HG02938 (cell line): Measurements from ENCODE around the gene ORC6.

ENCODE experiments used
- ATAC-seq: cut with Tn5 transposase; IDR thresholded peaks from one replicate; pipeline ENCODE4 v1.9.1; 2021; ENCODE audit warnings: mild to moderate bottlenecking, moderate library complexity; ENCODE audit not compliant: unreplicated experiment

Gene ORC6

GRCh38 chr16:46700048-46700447 is 10.6 kb downstream of the ORC6 start:
- no peak for ATAC-seq

GRCh38 chr16:46701615-46702014 is 12.2 kb downstream of the ORC6 start:
- no peak for ATAC-seq

GRCh38 chr16:46702030-46702429 is 12.6 kb downstream of the ORC6 start:
- no peak for ATAC-seq

GRCh38 chr16:46706642-46707041 is 17.2 kb downstream of the ORC6 start:
- ATAC-seq = no peak

- ATAC-seq = no peak
Measured at GRCh38 chr16:46709469-46710005, 20.1 kb downstream of the ORC6 start.

- no peak for ATAC-seq
Measured at GRCh38 chr16:46711106-46712058, 21.9 kb downstream of the ORC6 start.

GRCh38 chr16:46712911-46713310 is 23.5 kb downstream of the ORC6 start:
- no peak for ATAC-seq

- ATAC-seq = no peak
Measured at GRCh38 chr16:46713634-46714033, 24.2 kb downstream of the ORC6 start.

- no peak for ATAC-seq
Measured at GRCh38 chr16:46714797-46715591, 25.5 kb downstream of the ORC6 start.

- no peak for ATAC-seq
Measured at GRCh38 chr16:46715769-46716305, 26.4 kb downstream of the ORC6 start.

GRCh38 chr16:46717692-46718091 is 28.2 kb downstream of the ORC6 start:
- no peak for ATAC-seq

- no peak for ATAC-seq
Measured at GRCh38 chr16:46718214-46718613, 28.8 kb downstream of the ORC6 start.

GRCh38 chr16:46719528-46719927 is 30.1 kb downstream of the ORC6 start:
- ATAC-seq = no peak

- no peak for ATAC-seq
Measured at GRCh38 chr16:46720619-46721018, 31.2 kb downstream of the ORC6 start.

GRCh38 chr16:46721885-46722284 is 32.4 kb downstream of the ORC6 start:
- ATAC-seq = no peak

GRCh38 chr16:46727184-46727583 is 37.7 kb downstream of the ORC6 start:
- ATAC-seq = no peak

- no peak for ATAC-seq
Measured at GRCh38 chr16:46727630-46728029, 38.2 kb downstream of the ORC6 start.

GRCh38 chr16:46728806-46729205 is 39.3 kb downstream of the ORC6 start:
- no peak for ATAC-seq

GRCh38 chr16:46729326-46729995 is 40.0 kb downstream of the ORC6 start:
- no peak for ATAC-seq

GRCh38 chr16:46730126-46730525 is 40.7 kb downstream of the ORC6 start:
- no peak for ATAC-seq
